Stimulated activated CD4-positive, alpha-beta T cell treated with anti-CD3 and anti-CD28 coated beads, TNF-alpha, amount 100 ng/mL, for 1 hour (primary cell): Measurements from ENCODE around the gene ANKRD65.

Experiments
- DNase-seq, 3 donors: peaks; one replicate each; pipeline ENCODE4 v3.0.0-alpha.2; 2020; ENCODE audit warnings: low read depth in 3 of 3, low spot score in 1 of 3

Gene ANKRD65

DNA sequence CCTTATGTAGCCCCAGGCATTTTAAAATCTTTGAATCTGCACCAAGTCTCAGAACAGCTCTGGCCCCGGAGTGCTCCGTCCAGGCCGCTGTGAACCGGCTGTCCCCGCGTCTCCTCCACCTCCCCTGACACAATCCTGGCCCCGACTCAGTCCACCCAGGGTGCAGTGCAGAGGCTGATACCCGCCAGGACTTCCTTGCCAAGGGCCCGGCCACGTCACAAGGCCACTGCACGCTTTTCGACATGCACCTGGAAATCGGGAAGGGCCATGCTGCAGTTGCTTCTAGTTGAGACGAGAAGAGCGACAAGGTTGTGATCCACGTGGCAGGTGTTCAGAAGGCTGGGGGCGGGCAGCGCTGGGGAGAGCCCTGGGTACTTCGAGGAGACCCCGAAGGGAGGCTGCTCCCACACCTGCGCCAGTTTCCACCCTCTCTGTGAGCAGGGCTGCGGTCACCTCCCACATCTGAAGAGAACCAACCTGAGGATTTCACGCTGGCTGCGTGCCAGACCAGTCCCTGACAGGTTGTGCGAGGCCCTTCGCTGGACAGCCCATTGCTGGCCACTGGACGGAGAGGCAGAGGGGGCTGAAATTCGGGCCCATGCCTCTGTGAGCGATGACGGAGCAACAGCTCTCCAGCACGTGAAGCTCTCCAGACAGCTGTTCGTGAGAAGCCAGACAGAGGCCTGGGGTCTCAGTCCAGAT lies 21.1 kb upstream of the ANKRD65 start:
- DNase-seq: no peak

DNA sequence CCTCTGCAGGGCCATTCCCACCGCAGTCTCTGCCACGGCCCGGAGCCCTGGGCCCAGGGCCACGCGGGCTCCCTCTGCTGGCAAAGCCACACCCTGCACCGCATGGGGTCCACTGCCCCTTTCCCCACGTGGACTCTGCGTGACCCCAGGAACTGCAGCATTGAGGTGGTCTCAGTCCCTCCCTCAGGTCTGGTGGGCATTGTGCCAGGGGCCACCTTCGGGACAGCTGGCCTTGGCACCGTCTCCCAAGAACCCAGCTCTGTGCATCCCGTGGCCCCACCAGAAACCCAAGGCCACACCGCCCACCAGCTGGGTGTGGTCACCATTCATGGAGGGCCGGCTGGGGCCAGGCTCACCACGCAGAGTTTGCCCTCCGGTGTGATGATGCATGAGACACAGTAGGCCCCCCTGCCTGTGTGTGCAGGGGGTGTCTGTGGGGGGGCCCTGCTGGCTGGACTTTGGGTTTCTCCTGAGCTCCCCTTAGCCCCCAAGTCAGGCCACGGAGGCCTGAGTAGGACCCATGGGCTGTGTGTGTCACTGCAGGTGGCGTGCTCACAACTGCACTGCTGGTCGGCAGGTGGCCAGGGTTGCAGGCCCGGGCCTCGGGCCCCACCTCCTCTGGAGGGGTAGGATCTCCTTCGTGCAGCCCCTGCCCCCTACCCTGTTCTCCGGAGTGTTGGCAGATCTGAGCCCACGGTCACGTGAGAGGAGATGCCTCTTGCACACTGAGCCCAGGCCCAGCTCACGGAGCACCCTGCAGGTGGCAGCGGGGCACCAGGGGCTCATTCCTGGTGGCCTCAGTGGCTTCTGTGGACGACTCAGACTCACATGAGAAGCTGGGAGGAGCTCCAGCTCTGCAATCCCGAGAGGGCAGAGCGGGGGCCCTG lies 20.2 kb upstream of the ANKRD65 start:
- peak in 2 of 3 donors; percentile 34 to 60 for DNase-seq

DNA sequence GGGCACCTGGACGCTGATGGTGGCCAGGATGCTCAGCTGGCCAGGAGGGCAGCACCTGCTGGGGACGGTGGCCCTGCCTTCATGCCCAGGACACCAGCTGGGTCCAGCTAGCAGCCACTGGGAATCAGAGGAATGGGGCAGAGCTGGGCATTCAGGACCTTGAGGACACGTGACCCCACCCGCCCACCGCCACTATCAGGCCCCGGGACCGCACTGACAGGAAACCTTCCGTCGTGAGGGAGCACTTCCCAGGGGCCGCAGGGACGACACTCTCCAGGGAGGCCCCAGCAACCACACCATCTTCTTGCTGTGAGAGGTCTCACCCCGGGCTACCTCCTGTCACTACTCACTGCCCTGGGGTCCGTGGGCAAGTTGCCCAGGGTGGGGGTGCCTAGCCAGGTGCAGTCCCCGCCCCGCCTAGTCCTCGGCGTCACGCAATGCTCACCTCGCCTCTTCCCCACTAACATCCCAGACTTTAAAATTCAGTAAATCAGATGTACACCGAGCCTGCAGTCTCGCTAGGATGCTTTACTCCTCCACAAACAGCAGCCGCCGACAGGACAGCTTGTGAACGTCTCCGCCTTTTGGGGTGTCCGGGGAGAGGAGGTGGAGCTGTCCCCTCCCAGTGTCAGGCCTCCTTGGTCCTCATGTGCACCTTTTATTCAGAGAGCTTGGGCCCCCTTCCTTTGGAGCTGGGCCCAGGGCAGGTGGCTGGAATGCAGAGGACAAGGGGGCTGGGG lies 19.4 kb upstream of the ANKRD65 start:
- DNase-seq: no peak

DNA sequence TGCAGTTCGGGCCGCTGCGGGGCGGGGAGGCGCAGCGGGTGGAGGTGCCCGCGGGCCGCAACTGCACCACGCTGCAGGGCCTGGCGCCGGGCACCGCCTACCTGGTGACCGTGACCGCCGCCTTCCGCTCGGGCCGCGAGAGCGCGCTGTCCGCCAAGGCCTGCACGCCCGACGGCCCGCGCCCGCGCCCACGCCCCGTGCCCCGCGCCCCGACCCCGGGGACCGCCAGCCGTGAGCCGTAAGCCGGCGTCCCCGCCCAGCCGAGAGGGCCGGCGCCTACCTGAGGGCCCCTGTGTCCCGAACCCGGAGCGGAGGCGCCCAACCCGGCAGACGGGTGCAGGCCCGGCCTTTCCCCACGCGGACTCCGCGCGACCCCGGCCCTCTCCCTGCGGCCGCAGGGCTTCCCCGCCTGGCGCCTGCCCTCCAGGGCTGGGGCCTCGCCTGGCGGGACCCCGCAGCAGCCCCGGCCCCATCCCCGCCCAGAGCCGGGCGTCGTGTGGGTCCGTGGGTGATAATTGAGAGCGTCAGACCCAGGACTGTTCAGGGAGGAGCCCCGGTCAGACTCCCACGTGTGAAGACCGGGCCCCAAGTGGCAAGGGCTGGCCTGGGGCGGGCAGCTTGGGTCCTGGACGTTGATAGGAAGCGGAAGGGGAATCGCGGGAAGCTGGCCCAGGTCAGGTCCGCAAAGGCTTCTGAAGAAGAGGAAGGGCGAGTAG lies 18.6 kb upstream of the ANKRD65 start:
- DNase-seq: no peak

DNA sequence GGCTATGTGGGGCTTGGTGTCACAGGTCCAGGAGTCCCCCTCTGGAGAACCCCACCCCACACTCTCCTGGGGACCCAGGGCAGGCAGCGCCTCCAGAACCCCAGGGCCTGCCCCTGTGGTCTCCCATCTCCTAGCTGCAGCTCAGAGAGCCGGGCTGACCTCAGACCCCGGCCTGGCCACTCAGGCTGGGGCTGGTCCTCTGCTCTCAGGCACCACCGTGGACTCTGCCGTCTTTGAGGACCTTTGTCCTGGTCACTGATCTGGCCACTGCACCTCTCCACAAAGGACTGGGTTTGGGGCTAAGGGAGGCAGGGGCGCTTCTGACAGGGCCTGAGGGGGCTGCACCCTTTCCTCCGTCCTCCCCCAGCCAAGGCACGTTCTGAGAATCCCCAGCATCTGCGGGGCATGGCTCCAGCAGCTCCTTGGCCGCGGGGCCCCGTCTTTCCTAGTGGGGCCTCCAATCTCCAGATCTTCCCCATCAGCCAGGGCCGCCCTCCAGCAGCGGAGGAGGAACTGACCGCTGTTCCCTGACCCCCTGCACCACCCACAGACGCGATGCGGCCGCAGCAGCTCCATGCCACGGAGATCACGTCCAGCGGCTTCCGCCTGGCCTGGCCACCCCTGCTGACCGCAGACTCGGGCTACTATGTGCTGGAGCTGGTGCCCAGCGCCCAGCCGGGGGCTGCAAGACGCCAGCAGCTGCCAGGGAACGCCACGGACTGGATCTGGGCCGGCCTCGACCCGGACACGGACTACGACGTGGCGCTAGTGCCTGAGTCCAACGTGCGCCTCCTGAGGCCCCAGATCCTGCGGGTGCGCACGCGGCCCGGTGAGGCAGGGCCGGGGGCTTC lies 17.7 kb upstream of the ANKRD65 start:
- no peak for DNase-seq

DNA sequence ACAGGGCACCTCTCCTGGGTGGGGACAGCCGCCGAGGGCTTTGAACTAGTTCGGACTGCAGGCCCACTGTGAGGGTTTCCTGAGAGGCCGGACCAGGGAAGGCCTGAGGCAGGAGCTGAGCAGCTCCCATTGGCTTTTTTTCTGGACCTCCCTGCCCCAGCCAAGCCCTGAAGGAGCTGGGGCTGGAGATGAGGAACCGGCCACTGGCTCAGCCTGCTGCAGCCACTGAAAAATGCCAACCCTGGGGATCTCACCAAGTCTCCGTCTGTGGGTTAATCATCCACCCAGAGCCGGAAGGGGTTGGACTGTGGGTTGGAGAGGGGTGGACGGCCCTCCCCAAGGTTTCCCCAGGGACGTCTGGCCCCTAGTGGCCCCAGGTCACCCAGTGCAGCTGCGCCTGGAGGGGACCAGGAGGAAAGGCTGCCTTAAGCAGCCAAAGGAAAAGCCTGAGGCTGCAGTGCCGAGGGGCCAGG lies 16.9 kb upstream of the ANKRD65 start:
- no peak for DNase-seq

DNA sequence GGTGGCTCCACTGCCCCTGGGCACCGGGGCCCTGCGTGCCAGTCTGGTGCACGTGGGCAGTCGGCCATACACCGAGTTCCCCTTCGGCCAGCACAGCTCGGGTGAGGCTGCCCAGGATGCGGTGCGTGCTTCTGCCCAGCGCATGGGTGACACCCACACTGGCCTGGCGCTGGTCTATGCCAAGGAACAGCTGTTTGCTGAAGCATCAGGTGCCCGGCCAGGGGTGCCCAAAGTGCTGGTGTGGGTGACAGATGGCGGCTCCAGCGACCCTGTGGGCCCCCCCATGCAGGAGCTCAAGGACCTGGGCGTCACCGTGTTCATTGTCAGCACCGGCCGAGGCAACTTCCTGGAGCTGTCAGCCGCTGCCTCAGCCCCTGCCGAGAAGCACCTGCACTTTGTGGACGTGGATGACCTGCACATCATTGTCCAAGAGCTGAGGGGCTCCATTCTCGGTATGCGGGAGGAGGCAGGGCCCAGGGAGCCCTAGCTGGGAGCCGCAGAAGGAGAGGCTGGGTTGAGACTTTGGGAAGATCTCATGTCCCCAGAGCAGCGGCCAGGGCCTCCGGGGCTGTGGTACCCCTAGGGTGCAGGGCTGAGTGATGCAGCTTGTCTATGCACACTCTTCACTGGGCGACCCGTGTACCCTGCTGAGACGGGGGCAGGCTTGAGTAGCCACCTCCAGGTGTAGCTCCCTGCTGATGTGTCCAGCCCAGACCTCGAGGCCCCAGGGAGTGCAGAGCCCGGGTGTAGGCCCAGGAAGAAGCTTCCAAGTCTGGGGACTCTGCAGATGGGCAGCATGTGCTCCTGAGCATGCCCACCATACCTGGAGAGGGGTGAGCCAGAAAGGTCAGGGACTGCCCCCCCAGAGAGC lies 16.2 kb upstream of the ANKRD65 start:
- DNase-seq: no peak

DNA sequence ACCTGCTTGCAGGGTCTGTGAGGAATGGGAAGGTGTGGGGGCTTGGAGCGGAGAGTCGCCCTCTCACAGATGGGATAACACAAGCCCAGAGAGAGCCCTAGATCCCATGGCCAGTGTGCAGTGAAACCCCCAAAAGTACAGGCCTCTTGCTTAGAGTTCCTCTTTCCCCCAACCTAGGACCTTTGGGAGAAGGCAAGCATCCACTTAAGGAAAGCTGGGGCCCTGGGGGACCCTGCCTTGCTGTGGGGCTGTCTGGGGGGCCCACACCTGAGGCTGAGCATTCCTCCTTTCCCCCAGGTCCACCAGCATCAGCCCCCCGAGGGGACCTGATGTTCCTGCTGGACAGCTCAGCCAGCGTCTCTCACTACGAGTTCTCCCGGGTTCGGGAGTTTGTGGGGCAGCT lies 15.6 kb upstream of the ANKRD65 start:
- DNase-seq: no peak

DNA sequence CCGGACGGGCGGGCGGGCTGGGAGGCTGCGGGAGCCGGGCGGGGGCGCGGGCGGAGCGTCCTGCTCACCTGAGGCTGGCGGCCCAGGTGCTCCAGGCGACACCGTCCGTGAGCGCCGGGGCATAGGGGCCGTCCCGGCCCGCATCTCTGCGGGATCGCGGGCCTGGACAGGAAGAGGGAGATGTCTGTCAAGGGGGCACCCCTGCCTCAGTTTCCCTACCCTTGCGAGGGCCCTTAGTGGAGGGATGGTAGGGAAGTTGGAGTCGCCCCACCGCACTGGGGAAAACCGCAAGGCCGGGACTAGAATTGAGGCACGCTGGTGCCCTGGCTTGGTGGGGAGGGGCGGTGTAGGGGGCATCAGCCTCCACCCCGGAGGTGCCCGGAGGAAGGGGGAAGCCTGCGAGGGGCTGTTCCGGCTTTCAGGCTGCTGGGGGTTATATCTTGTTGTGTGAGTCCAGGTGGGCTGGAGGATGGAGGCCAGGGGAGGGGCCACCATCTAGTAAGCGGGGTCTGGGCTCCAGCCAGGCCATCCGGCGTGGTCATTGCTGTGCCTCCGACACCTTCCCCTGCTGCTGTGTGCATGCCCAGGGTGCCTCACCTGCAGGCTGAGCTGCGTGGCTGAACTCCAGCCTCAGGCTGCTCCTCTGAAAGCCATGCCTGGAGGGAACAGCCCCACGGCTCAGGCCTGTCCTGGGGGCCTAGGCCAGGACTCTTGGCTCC lies 15.0 kb upstream of the ANKRD65 start:
- no peak for DNase-seq

DNA sequence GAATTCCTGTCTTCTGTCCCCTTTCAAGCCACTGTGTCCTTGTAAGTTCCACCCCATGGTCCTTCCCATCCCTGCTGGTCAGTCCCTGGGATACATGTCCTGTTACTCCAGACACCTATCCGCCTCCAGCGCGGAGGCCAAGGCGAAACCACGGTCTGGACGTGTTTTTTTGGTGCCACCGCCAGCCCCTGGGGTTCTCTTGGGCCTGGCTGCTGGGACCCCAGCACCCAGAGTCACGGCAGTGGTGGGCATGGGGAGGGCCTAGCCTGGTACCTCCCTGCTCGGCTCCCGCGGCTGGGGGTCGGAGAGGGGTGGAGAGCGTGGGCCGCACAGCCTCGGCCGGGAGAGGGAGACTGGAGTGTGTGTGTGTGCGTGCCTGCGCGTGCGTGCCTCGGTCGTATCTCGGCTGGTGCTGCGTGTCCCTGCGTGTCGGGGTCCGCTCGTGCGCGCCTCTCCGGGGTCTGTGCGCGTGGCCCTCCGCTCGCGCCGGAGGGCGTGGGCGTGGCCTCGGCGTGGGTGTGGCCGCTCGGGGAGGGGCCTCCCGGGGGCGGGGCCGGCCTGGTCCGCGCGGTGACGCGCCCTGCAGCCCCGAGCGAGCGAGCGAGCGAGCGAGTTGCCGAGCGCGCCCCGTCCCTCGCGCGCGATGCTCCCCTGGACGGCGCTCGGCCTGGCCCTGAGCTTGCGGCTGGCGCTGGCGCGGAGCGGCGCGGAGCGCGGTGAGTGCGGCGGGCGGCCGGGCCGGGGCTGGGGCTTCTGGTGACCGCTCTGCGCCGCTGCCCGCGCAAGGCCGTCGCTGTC lies 14.2 kb upstream of the ANKRD65 start, which contains the start of gene VWA1:
Gene VWA1 (plus strand): TSS at position 585 of the 798 bp plus-strand sequence. CDS start 59 bp downstream, at position 644.
- DNase-seq: peak; percentile 6 to 53 (median 25)

DNA sequence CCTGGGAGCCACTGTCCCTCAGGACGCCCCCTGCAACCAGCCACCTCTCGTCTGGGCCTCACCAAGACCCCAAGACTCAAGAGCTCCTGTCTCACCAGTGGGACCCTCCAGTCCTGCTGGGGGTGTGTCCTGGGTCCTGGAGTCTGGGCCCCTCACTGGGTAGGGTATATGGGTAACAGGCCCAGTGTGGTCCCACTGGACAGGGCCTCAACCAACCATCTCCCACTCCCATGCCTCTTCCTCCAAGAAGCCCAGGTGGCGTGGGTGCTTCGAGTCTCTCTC lies 13.7 kb upstream of the ANKRD65 start:
- no peak for DNase-seq

DNA sequence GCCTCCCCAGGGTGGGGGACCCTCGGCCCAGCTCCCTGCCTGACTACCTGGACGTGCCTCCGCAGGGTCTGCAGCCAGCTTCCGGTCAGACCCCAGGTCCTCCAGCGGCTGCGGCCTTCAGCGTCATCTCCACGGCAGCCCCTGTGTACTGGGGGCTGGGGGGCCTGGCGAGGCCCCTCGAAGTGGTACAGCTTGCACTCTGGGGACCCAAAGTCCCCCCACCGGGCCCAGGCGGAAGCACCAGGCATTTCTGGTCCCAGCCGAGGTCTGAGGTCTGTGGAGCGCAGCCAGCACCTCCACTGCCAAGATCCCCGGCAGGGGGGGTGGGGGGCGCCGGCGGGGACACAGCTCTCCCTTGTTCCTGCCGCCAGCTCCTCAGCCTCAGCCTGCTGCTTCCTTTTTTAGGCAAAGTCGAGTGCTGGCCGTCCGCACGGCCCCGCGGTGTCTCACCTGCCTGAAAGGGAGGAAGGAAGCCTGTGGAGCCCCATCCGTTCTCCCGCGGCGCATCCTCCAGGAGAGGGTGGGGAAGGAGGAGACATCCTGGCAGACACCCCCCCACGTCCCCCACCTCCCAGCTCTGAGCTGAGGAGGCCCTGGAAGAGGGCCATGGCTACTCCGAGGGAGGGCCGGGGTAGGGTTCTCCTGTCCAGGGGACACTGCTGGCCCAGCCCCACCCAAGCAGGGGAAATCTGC lies 13.2 kb upstream of the ANKRD65 start:
- DNase-seq: no peak

DNA sequence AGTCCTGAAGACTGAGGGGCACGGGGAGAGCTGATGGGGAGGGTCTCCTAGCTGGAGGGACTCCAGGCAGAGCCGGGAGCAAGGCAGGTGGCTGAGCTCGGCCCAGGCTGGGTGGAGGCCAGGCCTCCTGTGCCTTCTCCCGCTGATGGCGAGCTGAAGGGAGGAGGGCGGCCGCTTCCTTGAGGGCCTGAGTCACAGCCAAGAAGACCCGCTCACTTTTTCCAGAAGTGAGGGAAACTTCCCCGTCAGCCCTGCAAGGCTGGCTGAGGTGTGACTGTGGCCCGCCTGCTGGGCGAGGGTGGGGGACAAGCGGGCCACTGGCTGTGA lies 12.7 kb upstream of the ANKRD65 start:
- peak in 1 of 3 donors; percentile 25 for DNase-seq

DNA sequence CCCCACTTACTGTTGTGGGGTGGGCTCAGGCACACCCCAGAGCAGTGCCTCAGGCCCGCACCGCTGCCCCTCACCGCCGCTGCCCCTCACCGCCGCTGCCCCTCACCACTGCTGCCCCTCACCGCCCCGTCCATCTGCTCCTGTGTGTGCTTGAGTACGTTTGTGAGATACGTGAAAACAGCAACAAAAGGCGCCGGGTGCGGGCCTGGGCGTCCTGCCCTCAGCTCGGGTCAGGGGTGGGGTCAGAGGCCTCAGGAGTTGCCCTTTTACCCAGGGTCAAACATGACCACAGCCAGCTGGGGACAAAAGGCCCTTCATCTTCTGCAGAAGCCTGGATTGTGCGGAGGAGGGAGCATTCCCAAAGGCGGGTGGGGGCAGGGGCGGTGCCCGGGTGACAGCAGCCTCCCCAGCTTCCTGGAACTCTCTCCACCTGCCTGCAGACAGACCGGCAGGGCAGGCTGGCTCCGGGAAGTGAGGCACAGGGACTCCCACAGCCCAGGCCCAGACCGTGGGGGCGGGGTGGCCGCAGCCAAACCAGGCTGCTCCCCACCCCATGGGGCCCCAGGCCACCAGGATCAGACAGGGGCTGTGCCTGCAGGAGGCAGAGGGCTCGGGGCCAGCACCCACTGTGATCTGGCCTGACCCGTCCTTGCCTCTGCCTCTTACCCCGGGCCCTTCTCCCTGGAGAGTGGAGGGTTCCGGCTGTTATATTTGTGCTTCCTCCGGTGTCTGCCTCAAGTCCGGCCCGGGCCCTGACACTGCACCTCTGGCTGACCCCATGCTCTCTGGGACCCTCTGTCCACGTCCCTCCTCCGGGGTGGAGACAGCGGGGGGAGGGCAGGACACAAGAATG lies 12.1 kb upstream of the ANKRD65 start:
- no peak for DNase-seq

DNA sequence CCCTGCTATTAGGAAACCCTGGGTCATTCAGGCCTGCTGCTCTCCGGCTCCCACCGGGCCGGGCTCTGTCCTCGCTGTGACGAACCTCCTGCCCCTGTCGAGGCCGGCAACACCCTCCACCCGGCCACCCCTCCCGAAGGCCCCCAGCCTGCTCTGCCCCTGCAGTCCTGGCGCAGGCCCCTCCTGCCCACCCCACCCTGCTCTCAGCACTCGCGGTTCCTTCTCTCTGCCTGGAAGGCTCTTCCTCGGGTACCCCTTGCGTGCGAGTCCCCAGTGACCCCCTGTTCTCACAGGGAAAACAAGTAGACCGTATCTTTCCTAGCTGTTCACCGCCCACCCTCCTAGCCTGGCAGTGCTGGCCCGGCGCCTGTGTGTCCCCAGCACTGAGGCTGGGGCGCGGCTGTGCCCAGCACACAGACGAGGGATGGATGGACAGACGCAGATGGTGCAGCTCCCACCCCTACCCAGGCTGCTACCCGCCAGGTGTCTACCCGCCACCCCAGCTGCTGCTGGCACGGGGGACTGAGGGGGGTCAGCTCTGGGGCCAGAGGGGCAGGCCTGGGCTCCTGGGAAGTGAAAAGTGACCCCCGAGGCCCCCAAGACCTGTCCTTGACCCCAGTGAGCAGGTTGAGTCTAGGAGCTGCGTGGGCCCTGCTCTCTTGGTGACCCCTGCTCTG lies 11.3 kb upstream of the ANKRD65 start:
- no peak for DNase-seq

DNA sequence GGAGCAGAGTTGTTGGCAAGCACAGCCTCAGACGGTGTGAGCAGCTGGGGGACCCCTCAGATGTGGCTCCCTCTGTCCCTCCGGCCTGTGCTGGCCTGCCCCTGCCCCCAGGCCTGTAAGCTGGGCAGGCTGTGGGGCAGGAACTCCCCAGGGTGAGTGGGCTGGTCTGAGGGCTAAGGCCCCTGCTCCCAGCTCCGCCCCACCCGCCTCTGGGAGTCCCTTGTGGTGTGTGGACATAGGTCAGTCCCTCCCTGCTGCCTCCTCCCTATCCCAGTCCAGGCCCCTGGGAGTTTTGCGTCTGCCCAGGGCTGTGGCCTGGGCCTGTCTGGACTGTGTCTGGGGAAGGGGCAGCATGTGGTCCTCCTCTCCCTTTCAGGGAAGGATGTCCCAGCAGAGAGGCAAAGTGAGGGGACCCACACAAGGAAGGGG lies 10.8 kb upstream of the ANKRD65 start:
- DNase-seq: no peak
